ENCODE measurements around the gene BCL2L14. TPM values are rescaled to one million over a fixed set of nuclear protein-coding genes. Genes with fewer than 3 reads are reported as not detected.

BCL2L14 gene
- total RNA-seq, 1 experiment from 2014 or later: not detected

DNA sequence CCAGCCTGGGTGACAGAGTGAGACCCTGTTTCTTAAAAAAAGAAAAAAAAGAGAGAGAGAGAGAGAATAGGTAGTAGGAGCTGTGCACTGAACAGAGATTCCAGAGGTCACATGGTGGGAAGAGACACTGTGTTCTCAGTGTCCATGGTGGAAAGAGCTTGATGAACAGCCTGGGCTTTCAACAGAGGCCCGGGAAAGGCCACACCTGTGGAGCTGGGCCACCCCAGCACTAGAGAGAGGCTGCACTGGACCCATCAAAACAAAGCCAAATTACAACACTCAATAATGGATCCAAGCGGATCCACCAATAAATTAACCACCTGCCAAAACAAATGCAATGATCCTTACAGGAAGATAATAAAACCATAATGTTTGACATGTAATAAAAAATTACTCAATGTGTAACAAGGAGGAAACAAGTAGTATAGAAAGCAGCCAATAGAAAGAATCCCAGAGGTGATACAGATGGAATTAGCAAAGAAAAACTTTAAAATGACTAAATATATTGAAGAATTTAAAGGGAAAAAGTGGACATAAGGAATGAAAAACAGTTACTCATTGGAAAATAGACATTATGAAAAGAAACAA lies 44.8 kb upstream of the BCL2L14 start:
- DNase-seq (ENCODE audit: low read depth, low spot score): no peak
- Histone ChIP-seq H3K4me3 (ENCODE audit: low read depth in 2 of 2, low read length in 2 of 2) (no peak overlapping the region), H3K4me1 (ENCODE audit: control insufficient read depth, insufficient read depth, low read length) (no peaks in the 10 kb centered on the region), H3K9me3 (ENCODE audit: control insufficient read depth, insufficient read depth, low read depth, low read length) (no peaks in the 10 kb centered on the region), H3K27me3 (ENCODE audit: control insufficient read depth, insufficient read depth, low read length) (no peaks in the 10 kb centered on the region), H3K36me3 (ENCODE audit: control insufficient read depth, insufficient read depth, low read length) (no peaks in the 10 kb centered on the region), H3K27ac (ENCODE audit: low read length) (no peak overlapping the region)
- ATAC-seq: no peak
- ChIA-PET POLR2A (no interaction called here), CTCF (no interaction called here)
- TF ChIP-seq TCF7L2 (IDR thresholded peaks at IDR 0.05; ENCODE audit: low read depth, low read length) (no peak), REST (IDR thresholded peaks at IDR 0.05; ENCODE audit: insufficient read depth in 1 of 2, low read depth in 2 of 2, low read length in 1 of 2) (no peak), SIN3A (IDR thresholded peaks at IDR 0.05; ENCODE audit: borderline replicate concordance, insufficient read depth, low read depth, low read length) (no peak), POLR2AphosphoS5 (IDR thresholded peaks at IDR 0.05; ENCODE audit: low read depth, low read length) (no peak)
- TF ChIP-seq, protein P1, sequence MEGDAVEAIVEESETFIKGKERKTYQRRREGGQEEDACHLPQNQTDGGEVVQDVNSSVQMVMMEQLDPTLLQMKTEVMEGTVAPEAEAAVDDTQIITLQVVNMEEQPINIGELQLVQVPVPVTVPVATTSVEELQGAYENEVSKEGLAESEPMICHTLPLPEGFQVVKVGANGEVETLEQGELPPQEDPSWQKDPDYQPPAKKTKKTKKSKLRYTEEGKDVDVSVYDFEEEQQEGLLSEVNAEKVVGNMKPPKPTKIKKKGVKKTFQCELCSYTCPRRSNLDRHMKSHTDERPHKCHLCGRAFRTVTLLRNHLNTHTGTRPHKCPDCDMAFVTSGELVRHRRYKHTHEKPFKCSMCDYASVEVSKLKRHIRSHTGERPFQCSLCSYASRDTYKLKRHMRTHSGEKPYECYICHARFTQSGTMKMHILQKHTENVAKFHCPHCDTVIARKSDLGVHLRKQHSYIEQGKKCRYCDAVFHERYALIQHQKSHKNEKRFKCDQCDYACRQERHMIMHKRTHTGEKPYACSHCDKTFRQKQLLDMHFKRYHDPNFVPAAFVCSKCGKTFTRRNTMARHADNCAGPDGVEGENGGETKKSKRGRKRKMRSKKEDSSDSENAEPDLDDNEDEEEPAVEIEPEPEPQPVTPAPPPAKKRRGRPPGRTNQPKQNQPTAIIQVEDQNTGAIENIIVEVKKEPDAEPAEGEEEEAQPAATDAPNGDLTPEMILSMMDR (IDR thresholded peaks at IDR 0.05): no peak
- intact Hi-C loops (cut with micrococcal nuclease; ENCODE audit: unreplicated experiment) (no loop called here), in situ Hi-C loops (cut with HindIII; ENCODE audit: low pct_unique_long_range_greater_than_20kb, low sequenced_read_pairs) (no loop called here)
- BruUV-seq (replicated peaks): no TSS peak

GRCh38 chr12:12028668-12029402 lies 41.9 kb upstream of the BCL2L14 start:
- POLR2A ChIA-PET: no interaction called here
- BruUV-seq (replicated peaks): no TSS peak

More at GRCh38 chr12:12028668-12029402, 41.9 kb upstream of the BCL2L14 start:
- ATAC-seq: no peak
- no peaks in the 10 kb centered on the region for H3K36me3 ChIP-seq (ENCODE audit: control insufficient read depth, insufficient read depth, low read length)
- intact Hi-C loops (cut with micrococcal nuclease; ENCODE audit: unreplicated experiment): no loop called here
- no peaks in the 10 kb centered on the region for H3K27me3 ChIP-seq (ENCODE audit: control insufficient read depth, insufficient read depth, low read length)
- H3K4me3 ChIP-seq (ENCODE audit: low read depth in 2 of 2, low read length in 2 of 2): no peak overlapping the region
- in situ Hi-C loops (cut with HindIII; ENCODE audit: low pct_unique_long_range_greater_than_20kb, low sequenced_read_pairs): no loop called here
- TF ChIP-seq TCF7L2 (IDR thresholded peaks at IDR 0.05; ENCODE audit: low read depth, low read length) (no peak), POLR2AphosphoS5 (IDR thresholded peaks at IDR 0.05; ENCODE audit: low read depth, low read length) (no peak), SIN3A (IDR thresholded peaks at IDR 0.05; ENCODE audit: borderline replicate concordance, insufficient read depth, low read depth, low read length) (no peak), REST (IDR thresholded peaks at IDR 0.05; ENCODE audit: insufficient read depth in 1 of 2, low read depth in 2 of 2, low read length in 1 of 2) (no peak)
- TF ChIP-seq, protein P1 (IDR thresholded peaks at IDR 0.05): no peak
- H3K4me1 ChIP-seq (ENCODE audit: control insufficient read depth, insufficient read depth, low read length): no peaks in the 10 kb centered on the region
- H3K9me3 ChIP-seq (ENCODE audit: control insufficient read depth, insufficient read depth, low read depth, low read length): no peaks in the 10 kb centered on the region
- CTCF ChIA-PET: no interaction called here
- no peak overlapping the region for H3K27ac ChIP-seq (ENCODE audit: low read length)
- DNase-seq (ENCODE audit: low read depth, low spot score): no peak

Data from Panc1 (cell line).